Activated T-cell treated with anti-CD3 and anti-CD28 coated beads for 1 hour (primary cell): ENCODE results near the gene SPR.
A peak's percentile ranks its signal among the peaks of the same experiment; 100 is the strongest.

Experiments
- DNase-seq: peaks from one replicate; pipeline ENCODE4 v3.0.0-alpha.2; 2020; ENCODE audit warnings: low read depth

Gene SPR

GRCh38 chr2:72887032-72887739, at the start of gene SPR:
SPR (plus strand) TSS chr2:72887408; CDS start chr2:72887433, 25 bp downstream.
- DNase-seq = peak; percentile 31

GRCh38 chr2:72840066-72840465, 47.1 kb upstream of the SPR start:
- DNase-seq = no peak

DNA sequence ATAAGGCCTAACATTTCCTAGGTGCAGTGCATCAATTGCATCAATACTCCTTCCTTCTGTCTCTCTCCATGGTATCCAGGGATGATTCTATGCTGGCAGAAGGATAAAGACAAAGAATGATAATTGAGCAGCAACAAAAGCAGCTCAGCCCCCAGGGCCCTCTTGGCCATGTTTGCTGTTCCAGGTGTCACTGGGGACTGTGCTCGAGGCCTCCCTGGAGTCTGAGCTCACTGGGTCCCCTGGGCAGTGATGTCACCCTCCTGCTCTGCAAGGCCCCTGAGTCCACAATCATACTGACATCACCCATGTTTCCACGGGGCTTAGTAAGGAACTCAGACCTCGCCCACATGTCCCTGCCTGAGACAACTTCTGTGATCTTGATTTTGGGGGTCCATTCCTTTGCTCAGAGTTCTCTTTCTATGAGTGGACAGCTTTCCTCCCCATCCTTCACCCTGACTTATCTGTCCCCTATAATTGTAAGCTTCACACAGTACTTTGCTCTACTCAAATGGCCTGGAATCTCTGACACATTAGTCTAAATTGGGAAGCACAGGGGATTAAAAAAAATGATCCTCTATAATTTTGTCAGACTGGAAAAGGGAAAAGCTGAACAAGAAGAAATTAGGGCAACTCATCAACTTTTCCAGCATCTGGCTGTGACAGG, 45.6 kb upstream of the SPR start:
- no peak for DNase-seq

- no peak for DNase-seq
These were observed 43.9 kb upstream of the SPR start for GRCh38 chr2:72843301-72843700.

GRCh38 chr2:72846171-72847095, 40.8 kb upstream of the SPR start:
- no peak for DNase-seq

DNA sequence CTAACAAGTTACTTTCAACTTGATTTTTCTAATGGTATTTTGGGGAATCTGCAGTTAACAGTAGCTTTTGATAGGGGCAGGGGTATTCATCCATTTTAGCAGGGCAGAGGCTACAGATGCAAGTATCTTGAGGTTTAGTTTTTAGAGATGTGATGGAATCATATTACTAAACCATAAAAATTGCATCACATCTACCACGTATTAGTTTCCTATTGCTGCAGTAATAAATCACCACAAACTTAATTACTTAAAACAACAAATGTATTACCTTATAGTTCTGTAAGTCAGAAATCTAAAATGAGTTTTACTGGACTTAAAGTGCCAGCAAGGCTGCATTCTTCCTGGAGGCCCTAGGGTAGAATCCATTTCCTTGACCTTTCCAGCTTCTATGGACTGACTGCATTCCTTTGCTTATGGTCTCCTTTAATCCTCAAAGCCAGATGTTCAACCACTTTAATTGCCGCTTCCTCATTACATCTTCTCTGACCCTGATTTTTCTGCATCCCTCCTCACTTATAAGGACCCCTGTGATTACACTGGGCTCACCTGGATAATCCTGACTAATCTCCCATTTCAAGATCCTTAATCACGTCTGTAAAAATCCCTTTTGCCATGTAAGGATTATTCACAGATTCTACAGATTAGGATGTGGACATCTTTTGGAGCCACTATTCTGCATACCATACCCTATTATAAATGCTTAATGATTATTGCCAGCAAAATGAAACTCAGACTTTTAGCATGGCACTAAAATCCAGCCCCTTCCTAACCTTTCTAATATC, 39.5 kb upstream of the SPR start:
- no peak for DNase-seq

GRCh38 chr2:72848436-72849137, 38.6 kb upstream of the SPR start:
- DNase-seq = no peak

DNA sequence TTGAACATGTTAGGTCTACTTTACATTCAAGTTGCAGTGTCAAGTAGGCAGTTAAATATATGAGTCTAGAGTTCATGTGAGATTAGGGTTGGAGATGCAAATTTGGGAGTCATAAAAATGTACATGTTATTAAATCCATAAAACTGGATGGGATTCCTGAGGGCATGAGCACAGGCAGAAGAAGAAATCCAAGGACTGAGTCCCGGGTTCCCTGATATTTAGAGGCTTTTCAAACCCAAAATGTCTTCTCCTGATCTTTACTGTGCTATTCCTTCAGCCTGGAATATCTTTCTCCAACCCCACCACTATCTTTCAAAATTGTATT, 38.1 kb upstream of the SPR start:
- no peak for DNase-seq

DNA sequence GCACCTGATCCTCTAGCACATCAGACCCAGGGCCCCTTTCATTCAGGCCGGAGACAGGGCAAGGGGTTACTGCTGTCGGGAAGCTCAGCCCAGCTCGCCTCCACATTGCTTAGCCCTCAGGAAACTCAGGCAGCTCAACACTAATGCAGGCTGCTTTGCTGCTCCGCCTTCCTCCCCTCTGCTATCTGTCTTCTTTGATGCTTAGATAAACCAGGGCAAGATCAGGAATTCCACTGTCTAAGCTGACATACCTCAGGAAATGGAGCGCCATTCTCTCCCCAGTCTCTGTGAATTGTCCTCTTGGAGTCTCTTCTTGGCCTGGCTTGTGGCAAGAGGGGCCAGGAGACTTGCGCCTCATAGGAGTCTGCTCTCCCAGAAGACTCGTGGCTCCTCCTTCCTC, 35.9 kb upstream of the SPR start:
- DNase-seq = no peak

DNA sequence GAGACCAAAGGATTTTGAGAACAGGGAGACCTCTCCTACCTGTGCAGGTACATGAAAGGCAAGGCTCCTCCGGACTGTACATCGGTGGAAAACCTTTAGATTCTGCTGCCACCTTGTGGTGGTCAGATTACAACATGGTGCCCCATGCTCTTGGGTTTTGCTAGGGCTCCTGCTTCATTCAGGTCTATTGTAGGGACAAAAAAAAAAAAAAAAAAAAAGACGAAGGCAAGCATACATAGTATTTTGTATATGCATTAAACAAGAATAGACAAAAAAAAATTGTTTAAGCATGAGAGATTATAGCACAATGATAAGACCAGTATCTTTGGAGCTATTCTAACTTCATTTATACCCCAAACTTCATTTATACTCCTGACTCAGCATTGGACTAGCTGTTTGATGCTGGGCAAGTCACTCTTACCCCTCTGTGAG, 27.4 kb upstream of the SPR start:
- DNase-seq = peak; percentile 40

DNA sequence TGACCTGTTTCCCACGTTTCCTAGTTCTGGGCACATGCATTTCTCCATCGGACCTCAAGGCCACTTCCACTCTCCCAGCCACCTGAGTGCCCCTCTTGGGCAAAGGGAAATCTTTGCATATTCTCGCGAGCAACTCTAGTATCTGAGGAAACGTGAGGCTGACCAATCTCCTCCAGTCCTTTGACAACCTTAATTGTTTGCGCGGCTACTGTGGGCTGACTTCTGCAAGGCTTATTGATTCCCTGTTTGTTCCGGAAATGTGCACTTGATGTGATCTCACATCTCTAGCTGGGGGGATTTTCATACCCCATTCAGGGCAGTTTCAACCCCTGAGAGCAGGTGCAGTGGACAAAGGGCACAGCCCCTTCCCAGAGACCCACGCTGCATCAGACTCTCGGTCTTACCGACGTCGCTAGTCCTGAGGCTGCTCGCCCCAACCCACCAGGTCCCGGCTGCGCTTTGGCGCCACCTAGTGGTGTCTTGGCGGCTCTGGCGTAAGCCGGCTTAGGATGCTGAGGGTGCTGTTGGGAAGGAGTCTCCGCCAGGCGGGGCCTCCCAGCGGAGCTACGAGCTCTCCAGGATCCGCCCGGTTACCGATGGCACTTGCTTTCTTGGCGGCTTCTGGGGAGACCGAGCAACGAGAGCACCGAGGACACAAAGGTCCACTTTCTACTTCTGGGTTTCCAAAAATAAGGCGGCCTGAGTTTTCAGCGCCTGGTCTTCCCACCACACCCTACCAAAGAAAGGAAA, 24.8 kb upstream of the SPR start:
- peak; percentile 84 for DNase-seq

DNA sequence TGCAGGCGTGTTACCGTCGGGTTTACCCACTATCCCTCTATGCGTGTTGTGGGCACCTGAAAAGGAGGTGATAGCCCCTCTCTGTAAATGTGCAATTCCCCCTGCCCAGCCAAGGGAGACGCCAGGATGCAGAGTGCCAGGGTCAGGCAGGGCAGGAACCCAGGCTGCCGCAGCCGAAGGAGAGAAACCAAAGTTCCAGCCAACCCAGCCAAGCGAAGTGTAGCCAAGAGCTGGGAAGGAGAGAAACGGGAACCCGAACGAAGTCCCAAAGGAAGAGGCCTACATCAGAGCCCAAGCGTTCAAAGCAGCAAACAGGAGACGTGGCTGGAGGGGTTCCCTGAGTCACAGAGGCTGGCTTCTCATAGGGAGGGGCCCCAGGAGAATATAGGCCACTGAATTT, 24.2 kb upstream of the SPR start:
- DNase-seq = no peak

DNA sequence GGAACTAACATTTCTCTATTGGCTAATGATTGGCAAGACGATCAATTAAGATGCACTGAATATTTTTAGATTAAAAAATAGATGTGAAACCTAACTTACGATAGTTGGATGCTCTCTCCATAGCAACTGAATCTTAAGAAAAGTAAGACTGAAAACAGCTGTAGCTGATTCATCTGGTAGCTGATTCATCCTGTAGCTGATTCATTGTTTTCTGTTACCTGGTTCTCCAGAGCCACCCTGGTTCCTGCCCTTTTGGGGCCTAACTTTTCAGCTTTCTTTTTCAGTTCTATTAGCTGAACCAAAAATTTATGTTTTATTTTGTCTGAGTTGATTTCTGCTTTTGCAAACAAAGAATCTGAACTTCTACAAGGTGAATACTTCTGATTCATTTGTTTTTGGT, 22.7 kb upstream of the SPR start:
- DNase-seq = no peak

- no peak for DNase-seq
These were observed 16.1 kb upstream of the SPR start for GRCh38 chr2:72871060-72871459.

DNA sequence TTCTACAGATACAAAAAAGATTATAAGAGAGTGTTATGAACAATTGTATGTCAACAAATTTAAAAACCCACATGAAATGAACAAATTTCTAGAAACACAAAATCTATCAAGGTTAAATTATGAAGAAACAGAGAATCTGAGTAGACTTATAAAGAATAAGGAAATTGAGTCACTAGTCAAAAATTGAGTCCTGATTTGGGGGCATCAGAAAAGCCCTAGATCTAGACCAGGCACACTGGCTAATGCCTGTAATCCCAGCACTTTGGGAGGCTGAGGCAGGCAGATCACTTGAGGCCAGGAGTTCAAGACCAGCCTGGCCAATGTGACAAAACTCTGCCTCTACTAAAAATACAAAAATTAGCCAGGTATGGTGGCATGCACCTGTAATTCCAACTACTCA, 15.3 kb upstream of the SPR start:
- no peak for DNase-seq

DNA sequence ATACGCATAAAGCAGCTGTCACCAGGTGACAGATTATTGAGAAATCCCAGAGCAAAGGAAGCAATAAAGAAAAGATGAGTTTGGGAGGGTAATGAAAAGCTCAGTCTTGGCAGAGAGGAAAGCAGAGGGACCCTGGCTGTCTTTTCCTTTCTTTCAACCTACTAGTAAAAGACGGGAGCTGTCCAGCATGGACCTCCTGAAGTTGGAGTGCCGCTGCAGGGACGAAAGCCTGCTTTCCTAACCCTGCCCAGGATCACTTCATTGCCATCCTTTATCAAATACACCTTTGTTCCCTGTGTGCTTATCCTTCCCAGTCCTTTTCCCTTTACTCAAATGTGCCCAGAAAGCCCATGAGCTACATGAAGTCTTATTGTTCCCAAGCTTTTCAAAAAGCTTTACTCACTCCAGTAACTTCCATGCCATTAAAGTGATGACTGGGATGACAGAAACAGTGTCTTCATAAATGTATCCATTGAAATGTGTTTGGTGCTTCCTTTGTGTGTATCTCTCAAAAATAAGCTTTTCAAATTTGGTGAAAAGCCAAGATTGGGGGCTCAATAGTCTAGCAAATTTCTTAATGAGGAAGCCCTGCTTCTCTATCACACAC, 3.7 kb upstream of the SPR start:
- DNase-seq = no peak

DNA sequence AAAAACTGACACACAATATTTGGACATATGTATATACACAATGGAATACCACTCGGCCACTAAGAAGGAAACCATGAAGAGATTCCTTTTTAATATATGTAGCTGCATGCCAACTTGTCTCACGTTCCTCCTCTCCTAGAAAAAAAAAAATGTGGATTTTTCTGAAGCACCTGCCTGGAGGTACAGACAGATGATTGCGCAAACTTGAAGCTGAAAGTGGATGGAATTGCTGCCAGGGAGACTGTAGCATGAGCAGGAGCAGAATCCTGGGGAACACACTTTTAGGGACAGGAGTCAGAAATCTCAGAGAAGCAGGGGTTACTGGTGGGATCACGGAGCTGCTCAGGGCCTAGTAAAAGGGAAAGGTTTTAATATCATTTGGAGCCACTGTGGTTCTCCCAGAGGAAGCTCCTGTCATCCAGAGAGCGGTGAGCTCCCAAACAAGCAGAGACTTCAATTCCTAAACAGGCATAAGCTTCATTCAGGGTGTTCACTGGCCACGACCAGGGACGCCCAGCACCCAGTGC, 640 bp upstream of the SPR start:
- DNase-seq = no peak

GRCh38 chr2:72887740-72888437, 681 bp downstream of the SPR start:
- DNase-seq = peak; percentile 39

DNA sequence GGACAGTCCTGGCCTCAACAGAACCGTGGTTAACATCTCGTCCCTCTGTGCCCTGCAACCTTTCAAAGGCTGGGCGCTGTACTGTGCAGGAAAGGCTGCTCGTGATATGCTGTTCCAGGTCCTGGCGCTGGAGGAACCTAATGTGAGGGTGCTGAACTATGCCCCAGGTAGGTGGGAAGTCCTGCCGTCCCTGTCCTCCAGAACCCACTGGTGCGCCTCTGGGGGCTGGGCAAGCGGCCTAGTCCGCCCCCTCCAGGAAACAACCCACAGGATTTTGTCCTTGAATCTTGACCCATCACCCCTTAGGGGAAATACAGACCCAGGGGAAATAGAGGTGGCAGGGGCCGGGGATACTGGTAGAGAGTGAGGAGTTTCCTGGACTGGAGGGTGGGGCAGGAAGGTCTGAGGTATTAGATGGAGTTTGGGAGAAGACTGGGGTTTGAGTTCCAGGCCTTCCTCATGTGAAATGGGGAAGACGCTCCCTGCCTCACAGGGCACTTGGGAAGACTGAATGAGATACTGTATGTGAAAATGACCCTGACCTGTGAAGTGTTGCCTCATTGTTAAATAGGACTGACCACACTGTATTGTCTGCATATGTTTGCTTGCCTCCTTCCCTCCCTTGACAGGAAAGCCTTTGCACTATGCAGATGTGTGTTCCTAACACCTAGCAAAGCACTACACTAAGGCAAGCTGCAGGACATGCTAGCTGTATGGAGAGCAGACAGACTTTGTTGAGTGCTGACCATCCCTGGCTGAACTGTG, 1.4 kb downstream of the SPR start:
- DNase-seq = no peak
